Effector CD8-positive, alpha-beta T cell (primary cell): Measurements from ENCODE around the gene NDST4.

Source experiments
- DNase-seq: peaks from one replicate; lab custom pipeline; 2025; lab: John Stamatoyannopoulos, UW

Gene NDST4

GRCh38 chr4:114791976-114792375 lies 321.4 kb downstream of the NDST4 start:
- no peak for DNase-seq

DNA sequence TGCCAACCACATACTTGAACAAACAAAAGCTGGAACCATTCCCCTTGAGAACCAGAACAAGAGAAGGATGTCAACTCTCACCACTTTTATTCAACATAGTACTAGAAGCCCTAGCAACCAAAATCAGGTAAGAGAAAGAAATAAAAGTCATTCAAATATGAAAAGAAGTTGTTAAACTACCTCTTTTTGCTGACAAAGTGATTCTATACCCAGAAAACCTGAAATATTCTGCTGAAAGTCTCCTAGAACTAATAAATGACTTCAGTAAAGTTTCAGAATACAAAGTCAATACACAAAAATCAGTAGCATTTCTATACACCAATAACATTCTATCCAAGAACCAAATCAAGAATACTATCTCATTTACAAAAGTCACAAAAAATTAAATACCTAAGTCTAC lies 327.9 kb downstream of the NDST4 start:
- DNase-seq, result no peak

DNA sequence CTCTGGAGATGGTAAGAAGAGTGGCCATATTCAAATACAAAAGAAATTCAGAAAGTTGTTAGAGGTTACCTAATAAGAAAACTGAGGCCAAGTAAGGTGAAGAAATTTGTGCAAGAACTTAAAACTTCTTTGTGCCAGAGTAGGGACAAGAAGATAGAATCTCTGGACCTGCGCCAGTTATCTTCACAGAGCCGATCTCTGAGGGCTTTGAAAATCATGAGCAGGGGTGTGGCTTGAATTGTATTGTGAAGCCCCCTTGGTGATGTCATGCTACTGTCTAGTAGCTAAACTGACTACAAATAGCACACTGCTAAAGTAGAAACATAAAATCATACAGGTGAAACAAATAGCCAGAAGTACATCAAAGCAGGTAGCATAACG lies 330.2 kb downstream of the NDST4 start:
- no peak for DNase-seq

DNA sequence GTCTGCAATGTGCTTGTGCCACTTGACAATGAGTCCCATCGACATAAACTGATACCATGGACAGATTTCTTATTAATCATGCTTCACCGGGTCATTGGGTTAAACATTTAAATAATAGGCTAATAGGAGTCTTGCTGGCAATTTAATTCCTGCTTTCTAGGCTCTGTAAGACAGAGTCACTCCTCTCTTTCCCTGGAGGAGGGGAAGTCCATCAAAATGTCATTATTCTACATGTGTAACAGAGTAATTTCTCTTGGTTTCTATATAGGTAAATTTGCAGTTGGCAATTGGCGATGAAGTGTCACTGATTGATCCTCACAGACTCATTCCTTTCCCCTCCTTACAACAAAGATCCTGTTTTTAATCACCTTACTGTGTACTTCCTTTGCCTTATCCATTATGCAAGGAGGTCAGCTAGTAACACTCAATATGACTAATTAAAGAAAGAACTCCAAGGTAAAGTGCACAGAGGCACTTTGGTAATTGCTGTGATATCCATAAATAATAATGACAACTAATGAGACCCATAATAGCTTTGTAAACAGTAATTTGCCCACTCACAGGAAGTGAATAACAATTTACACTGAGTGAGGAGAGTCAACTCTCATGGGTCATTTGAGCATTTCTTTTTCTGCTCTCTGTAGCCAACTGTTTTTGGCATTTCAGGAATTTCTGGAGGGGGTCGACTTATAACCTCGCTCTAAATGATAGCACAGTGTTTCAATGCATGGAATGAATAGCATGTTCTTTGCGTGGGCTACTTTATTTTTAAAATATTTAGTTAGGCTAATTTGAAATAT lies 330.8 kb downstream of the NDST4 start:
- DNase-seq, result no peak

- DNase-seq, result no peak
Measured at GRCh38 chr4:114780205-114780604, 333.2 kb downstream of the NDST4 start.
